Neural cell (in vitro differentiated cells): ENCODE results near the gene RNF32. TPM values are rescaled to one million over a fixed set of nuclear protein-coding genes. Genes with fewer than 3 reads are reported as not detected.

Experiments used
- H2AFZ ChIP-seq: fragments of 200-600, 300-800 bp; sonication (generic), shearing (Covaris generic); 2 replicates; pipeline ENCODE4 v1.6.0; 2014; ENCODE audit warnings: low read depth, mild to moderate bottlenecking, antibody characterized with exemption, low read length, moderate library complexity
- H3F3A ChIP-seq: fragments of 200-600 bp; shearing (Covaris generic); 2 replicates; pipeline ENCODE4 v1.6.1; 2016; ENCODE audit warnings: mild to moderate bottlenecking, moderate library complexity, mixed read lengths, antibody characterized with exemption, low read length; ENCODE audit not compliant: insufficient read depth, poor library complexity, severe bottlenecking
- H3K27ac ChIP-seq: fragments of 200-600, 300-800 bp; sonication (generic), shearing (Covaris generic); 2 replicates; pipeline ENCODE4 v1.5.1; 2014; ENCODE audit warnings: mild to moderate bottlenecking, low read length, moderate library complexity
- H3K27me3 ChIP-seq: fragments of 300-800, 200-600 bp; sonication (generic), shearing (Covaris generic); 2 replicates; pipeline ENCODE4 v1.6.0; 2014; ENCODE audit warnings: mild to moderate bottlenecking, low read depth, low read length, moderate library complexity; ENCODE audit not compliant: insufficient read depth
- H3K36me3 ChIP-seq: fragments of 300-800, 200-600 bp; sonication (generic), shearing (Covaris generic); 2 replicates; pipeline ENCODE4 v1.5.1; 2014; ENCODE audit warnings: mild to moderate bottlenecking, antibody characterized with exemption, low read length, moderate library complexity; ENCODE audit not compliant: insufficient read depth
- H3K4me2 ChIP-seq: fragments of 300-800, 200-600 bp; sonication (generic), shearing (Covaris generic); 2 replicates; pipeline ENCODE4 v1.6.0; 2014; ENCODE audit warnings: mild to moderate bottlenecking, low read length
- H3K4me3 ChIP-seq: fragments of 300-800, 200-600 bp; sonication (generic), shearing (Covaris generic); 2 replicates; pipeline ENCODE4 v1.5.1; 2014; ENCODE audit warnings: mild to moderate bottlenecking, low read length, moderate library complexity
- H3K79me2 ChIP-seq: fragments of 200-600 bp; shearing (Covaris generic); replicated peaks from 2 replicates; pipeline ENCODE4 v1.6.0; 2014; ENCODE audit warnings: mild to moderate bottlenecking, low read length, moderate library complexity; ENCODE audit not compliant: insufficient read depth
- H3K9ac ChIP-seq: fragments of 300-800, 200-600 bp; sonication (generic), shearing (Covaris generic); 2 replicates; pipeline ENCODE4 v1.6.1; 2016; ENCODE audit warnings: mild to moderate bottlenecking, low read length, mixed read lengths
- H3K9me2 ChIP-seq: fragments of 200-600 bp; shearing (Covaris generic); 2 replicates; pipeline ENCODE4 v1.6.1; 2016; ENCODE audit warnings: mild to moderate bottlenecking, low read length, mixed read lengths; ENCODE audit not compliant: insufficient read depth
- H3K9me3 ChIP-seq: fragments of 200-600, 300-800 bp; sonication (generic), shearing (Covaris generic); 2 replicates; pipeline ENCODE4 v1.6.1; 2016; ENCODE audit warnings: mild to moderate bottlenecking, mixed run types, low read length, moderate library complexity, mixed read lengths
- H4K20me1 ChIP-seq: fragments of 200-600 bp; shearing (Covaris generic); 2 replicates; pipeline ENCODE4 v1.6.1; 2016; ENCODE audit warnings: mild to moderate bottlenecking, mixed run types; ENCODE audit not compliant: insufficient read depth
- CTCF ChIP-seq: fragments of 450-650 bp; IDR thresholded peaks from 2 replicates; pipeline ENCODE4 v1.5.1; 2014; ENCODE audit warnings: antibody characterized with exemption, mild to moderate bottlenecking, moderate library complexity; ENCODE audit not compliant: poor library complexity, severe bottlenecking
- EP300 ChIP-seq: fragments of 450-650 bp; conservative IDR thresholded peaks from 2 replicates; pipeline ENCODE4 v1.6.1; 2014; ENCODE audit warnings: antibody characterized with exemption, mild to moderate bottlenecking, moderate library complexity; ENCODE audit not compliant: poor library complexity, severe bottlenecking
- EZH2 ChIP-seq: fragments of 200-600, 300-800 bp; shearing (Covaris generic), sonication (generic); IDR thresholded peaks from 2 replicates; pipeline ENCODE4 v1.6.1; 2014; ENCODE audit warnings: antibody characterized with exemption, low read length, borderline replicate concordance, mild to moderate bottlenecking; ENCODE audit not compliant: insufficient read depth, poor library complexity, severe bottlenecking
- MXI1 ChIP-seq: fragments of 450-650 bp; conservative IDR thresholded peaks from 2 replicates; pipeline ENCODE4 v1.6.1; 2014; ENCODE audit warnings: antibody characterized with exemption, mild to moderate bottlenecking; ENCODE audit not compliant: poor library complexity, severe bottlenecking
- POLR2AphosphoS5 ChIP-seq: IDR thresholded peaks from 2 replicates; pipeline ENCODE4 v1.6.1; 2012
- RAD21 ChIP-seq: fragments of 450-650 bp; conservative IDR thresholded peaks from 2 replicates; pipeline ENCODE4 v1.6.1; 2014; ENCODE audit warnings: antibody characterized with exemption, mild to moderate bottlenecking, moderate library complexity
- REST ChIP-seq: IDR thresholded peaks from 2 replicates; pipeline ENCODE4 v1.6.1; 2012; ENCODE audit warnings: borderline replicate concordance
- SMC3 ChIP-seq: fragments of 450-650 bp; conservative IDR thresholded peaks from 2 replicates; pipeline ENCODE4 v1.6.1; 2014; ENCODE audit warnings: antibody characterized with exemption, mild to moderate bottlenecking, moderate library complexity; ENCODE audit not compliant: poor library complexity
- TAF1 ChIP-seq: IDR thresholded peaks from 2 replicates; pipeline ENCODE4 v1.6.1; 2012; ENCODE audit warnings: low read depth
- polyA plus RNA-seq: library from polyadenylated mRNA; depleted of rRNA; stranded (reverse); fragments of >200 nt; gene quantifications from 2 replicates; pipeline ENCODE4 v1.2.3, GENCODE V29; 2014

Gene RNF32
- polyA plus RNA-seq, 1 donor from 2014 or later, result 2.6 TPM

- no peak for TF ChIP-seq SMC3
- no peak for TF ChIP-seq REST
- TF ChIP-seq MXI1, result no peak
- TF ChIP-seq CTCF, result no peak
- no peak for TF ChIP-seq EP300
- TF ChIP-seq POLR2AphosphoS5, result no peak
- no peak for TF ChIP-seq EZH2
- TF ChIP-seq RAD21, result no peak
- TF ChIP-seq TAF1, result no peak
- H4K20me1 ChIP-seq, result no peaks in the 10 kb centered on the region
- no peak overlapping the region for H3K4me2 ChIP-seq
- H3K4me3 ChIP-seq, result no peak overlapping the region
- H3K79me2 ChIP-seq, result no peaks in the 10 kb centered on the region
- H3K9me2 ChIP-seq, result no peaks in the 10 kb centered on the region
- H3K36me3 ChIP-seq, result no peaks in the 10 kb centered on the region
- no peak overlapping the region for H2AFZ ChIP-seq
- no peaks in the 10 kb centered on the region for H3F3A ChIP-seq
- H3K27me3 ChIP-seq, result peaks cover 3% of the 10 kb centered on the region
- no peak overlapping the region for H3K27ac ChIP-seq
- no peaks in the 10 kb centered on the region for H3K9me3 ChIP-seq
- no peak overlapping the region for H3K9ac ChIP-seq
Measured at GRCh38 chr7:156610130-156610529, 30.4 kb upstream of the RNF32 start.

GRCh38 chr7:156610601-156611000 lies 30.0 kb upstream of the RNF32 start:
- Histone ChIP-seq H4K20me1 (no peaks in the 10 kb centered on the region), H3K9me2 (no peaks in the 10 kb centered on the region), H2AFZ (no peak overlapping the region), H3K4me3 (no peak overlapping the region), H3K27ac (no peak overlapping the region), H3K4me2 (no peak overlapping the region), H3K27me3 (peaks cover 8% of the 10 kb centered on the region), H3K79me2 (no peaks in the 10 kb centered on the region), H3K36me3 (no peaks in the 10 kb centered on the region), H3K9me3 (no peaks in the 10 kb centered on the region), H3F3A (no peaks in the 10 kb centered on the region), H3K9ac (no peak overlapping the region)
- no peak for TF ChIP-seq RAD21
- TF ChIP-seq POLR2AphosphoS5, result no peak
- no peak for TF ChIP-seq TAF1
- TF ChIP-seq EZH2, result no peak
- no peak for TF ChIP-seq SMC3
- no peak for TF ChIP-seq EP300
- no peak for TF ChIP-seq CTCF
- no peak for TF ChIP-seq REST
- TF ChIP-seq MXI1, result no peak
